Activated CD4-positive, alpha-beta T cell treated with anti-CD3 and anti-CD28 coated beads, Interleukin-2, Interleukin-6, amounts not matched to agents 100 ng/mL and 50 ng/mL, durations not matched to agents 16 hours and 8 hours (primary cell): ENCODE results near the gene SKOR2.

Experiments
- DNase-seq: peaks from one replicate; pipeline ENCODE4 v3.0.0-alpha.2; 2020

SKOR2 gene

DNA sequence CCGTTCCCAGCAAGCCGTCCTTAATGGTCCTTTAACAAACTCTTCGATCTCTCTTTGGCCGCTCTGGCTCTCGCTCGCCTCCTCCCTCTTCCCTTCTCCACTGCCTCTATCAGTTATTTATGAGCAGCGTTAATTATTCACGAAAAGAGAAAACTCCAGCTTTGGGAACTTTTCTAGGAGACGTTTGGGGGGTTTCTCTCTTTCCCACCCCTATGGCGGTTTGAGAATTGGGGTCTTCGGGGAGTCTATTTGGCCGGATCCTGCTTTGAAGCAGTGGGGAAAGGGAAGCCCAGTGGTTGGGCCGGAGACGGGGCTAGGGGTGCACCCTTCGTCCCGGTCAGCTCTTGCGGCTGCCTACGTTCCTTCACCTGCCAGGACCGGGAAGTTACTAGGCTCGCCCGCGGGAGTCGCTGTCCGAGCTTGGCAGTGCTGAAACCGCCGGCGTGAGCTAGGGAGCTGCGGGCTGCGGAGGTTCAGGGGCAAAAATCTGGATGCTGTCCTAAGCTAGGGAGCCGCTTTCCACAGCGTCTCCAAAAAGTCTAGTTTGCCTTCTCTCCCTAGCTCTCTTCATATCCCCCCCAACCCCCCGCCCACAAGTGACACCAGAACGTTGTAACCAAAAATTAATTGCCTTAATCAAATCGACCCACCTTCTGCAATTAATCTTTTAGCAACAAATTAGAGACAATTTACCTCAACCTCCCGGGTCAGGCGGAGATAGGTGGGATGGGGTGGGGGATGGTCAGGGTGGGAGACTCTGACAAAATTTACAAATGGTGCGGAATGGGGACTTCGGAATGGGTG, 8.9 kb upstream of the SKOR2 start:
- DNase-seq = peak; percentile 33

- peak; percentile 41 for DNase-seq
Measured at GRCh38 chr18:47254341-47254939, 3.0 kb upstream of the SKOR2 start.

GRCh38 chr18:47253101-47253654, 1.7 kb upstream of the SKOR2 start:
- DNase-seq = no peak

- DNase-seq = no peak
Measured at GRCh38 chr18:47250391-47251046, 941 bp downstream of the SKOR2 start.

- no peak for DNase-seq
Measured at GRCh38 chr18:47249314-47249981, 2.0 kb downstream of the SKOR2 start.

GRCh38 chr18:47248604-47249313, 2.7 kb downstream of the SKOR2 start:
- DNase-seq = no peak

DNA sequence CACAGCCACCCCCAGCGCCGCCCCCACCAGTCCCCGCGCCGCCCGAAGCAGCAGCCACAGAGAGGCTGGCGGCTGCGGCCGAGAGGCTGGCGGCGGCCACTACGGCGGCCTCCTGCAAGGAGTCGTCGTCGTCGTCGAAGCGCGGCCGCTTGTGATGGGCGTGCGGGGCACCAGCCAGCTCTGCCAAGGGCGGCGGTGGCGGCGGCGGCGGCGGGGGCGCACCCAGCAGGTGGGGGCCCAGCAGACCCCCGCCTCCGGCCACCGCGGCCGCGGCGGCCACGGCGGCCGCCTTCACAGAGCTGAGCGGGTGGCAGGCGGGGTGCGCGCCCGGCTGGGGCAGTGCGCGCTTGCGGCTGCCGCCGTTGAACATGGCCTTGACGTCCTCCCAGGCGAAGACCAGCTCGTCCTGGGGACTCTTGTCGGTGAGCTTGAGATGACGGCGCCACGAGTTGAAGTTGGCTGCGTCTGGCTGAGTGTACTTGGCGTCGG, 3.3 kb downstream of the SKOR2 start:
- no peak for DNase-seq

DNA sequence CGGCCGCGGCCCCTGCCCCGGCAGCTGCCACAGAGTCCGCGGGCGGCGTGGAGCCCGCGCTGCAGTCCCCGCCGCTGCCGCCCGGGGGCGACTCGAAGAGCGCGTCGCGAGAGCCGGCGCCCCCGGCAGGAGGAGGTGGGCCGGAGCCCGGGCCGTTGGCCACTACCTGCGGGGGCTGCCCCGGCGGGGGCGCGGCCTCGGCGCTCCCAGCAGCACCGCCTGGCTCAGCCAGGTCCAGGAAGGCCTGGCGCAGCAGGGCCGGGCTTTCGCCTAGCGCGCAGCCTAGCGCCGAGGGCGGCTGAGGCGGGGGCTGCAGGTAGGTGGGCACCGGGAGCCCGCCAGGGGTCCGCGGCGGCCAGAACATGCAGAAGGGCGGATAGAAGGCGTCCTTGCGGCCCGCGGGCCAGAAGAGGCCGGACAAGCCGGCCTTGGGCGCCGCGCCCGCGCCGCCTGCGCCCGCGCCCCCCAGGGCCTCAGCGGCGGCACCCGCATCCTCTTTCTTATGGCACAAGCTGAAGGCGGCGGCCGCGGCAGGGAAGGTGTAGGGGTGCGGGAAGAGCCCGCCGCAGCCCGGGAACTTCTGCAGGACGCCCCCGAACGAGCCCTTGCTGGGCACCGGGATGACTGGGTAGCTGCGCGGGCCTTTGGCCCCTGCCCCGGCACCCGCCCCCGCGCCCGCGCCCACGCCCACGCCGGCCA, 3.9 kb downstream of the SKOR2 start:
- DNase-seq = peak; percentile 25

- DNase-seq = no peak
Measured at GRCh38 chr18:47247036-47247415, 4.4 kb downstream of the SKOR2 start.

DNA sequence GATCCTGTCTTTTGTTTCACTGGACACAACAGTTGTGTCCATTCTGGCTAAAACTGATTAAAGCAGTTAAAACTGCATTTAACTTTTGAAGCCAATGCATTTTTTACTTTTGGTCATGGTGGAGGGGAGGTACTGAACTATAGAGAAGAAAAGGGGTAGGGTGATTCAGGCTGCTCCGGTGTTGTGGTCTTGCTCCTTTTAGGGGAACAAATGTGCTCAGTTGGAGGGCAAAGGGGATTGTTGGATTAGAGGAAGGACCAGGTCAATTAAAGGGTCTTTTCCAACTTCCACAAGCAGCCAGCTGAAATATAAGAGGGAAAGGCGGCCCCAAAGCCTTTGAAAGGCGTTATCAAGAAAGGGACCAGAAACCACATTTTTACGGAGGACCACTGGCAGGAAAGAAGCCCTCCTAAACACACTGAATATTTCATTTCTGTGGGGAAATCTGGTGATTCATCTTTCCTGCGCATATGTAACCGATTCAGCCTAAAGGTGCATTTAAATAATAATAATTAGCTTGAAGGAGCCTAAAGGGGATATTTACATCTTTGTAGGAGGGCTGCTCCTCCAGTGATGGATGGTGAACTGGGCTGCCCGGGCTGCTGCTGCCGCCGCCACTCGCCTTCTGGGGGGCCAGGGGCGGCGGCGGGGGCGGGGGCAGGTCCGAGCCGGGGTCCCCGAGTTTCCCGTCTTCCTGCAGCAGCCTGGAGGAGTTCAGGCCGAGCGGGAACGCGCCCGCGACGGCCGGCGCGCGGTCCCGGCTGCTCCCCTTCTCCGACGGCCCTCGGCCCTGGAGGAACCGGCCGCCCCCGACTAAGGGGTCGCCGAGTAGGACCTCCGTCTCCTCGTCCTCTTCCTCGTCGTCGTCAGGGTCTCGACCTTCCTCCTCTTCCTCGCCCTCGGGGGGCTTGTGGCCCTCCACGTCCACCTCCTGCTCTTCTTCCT, 5.2 kb downstream of the SKOR2 start:
- no peak for DNase-seq

- DNase-seq = no peak
Measured at GRCh38 chr18:47244086-47244485, 7.4 kb downstream of the SKOR2 start.

DNA sequence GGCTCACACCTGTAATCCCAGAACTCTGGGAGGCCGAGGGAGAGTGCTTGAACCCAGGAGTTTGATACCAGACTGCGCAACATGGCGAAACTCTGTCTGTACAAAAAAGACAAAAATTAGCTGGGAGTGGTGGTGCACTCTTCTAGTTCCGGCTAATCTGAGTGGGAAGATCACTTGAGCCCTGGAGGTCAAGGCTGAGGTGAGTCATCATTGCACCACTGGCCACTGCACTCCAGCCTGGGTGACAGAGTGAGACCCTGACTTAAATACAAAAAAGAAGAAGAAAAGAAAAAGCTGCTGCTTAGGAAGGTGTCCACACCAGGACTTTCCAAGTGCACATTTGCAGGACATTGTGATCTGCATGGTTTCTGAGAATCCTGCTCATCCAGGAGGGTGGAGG, 16.4 kb downstream of the SKOR2 start:
- DNase-seq = no peak

DNA sequence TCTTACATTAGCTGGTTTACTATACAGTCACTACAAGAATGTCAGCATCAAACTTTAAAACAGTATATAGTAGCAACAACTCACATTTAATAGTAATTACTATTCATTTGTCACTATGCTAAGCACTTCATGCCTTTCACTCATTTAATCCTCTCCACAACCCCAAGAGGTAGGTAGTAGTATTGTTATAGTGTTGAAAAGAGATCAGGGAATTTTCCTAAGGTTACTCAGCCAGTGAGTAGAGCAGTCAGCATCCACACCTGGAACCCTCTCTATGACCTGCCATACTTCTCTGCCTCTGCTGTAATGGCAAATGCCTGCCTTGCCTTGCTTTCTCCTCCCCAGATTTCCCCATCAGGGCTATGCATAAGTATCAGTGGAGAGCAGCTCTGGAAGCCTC, 24.8 kb downstream of the SKOR2 start:
- DNase-seq = no peak

- peak; percentile 52 for DNase-seq
Measured at GRCh38 chr18:47215554-47216138, 35.8 kb downstream of the SKOR2 start.

- no peak for DNase-seq
Measured at GRCh38 chr18:47209171-47209570, 42.3 kb downstream of the SKOR2 start.

DNA sequence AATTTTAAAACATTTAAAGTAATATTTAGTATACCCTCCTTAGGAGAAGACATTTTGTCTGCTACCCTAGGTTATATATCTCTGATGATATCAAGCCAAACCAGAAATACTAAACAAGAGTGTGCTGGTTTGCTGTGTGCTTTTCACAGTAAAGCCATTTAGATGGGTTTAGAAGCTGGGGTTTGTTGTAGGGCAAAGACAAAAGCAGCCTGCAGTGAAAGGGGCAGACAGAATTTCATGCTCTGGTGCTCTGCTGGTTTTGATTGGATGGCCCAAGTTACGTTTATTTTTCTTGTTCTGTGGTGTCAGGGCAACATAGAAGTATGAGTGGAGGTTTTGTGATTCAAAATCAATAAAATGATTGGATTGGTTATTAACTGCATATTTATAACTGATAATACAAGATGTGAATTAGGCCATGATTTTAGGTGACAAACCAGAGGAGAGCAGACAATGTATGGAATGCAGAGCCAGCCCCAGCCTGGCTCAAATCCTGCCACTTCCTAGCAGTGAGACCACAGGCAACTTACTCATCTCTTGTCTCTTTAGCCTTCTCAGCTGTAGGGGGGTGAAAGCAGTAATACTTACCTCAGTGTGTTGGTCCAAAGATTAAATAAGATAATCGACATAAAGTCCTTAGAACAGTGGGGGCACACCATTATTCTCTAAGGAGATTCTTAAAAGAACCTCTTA, 44.4 kb downstream of the SKOR2 start:
- DNase-seq = no peak

DNA sequence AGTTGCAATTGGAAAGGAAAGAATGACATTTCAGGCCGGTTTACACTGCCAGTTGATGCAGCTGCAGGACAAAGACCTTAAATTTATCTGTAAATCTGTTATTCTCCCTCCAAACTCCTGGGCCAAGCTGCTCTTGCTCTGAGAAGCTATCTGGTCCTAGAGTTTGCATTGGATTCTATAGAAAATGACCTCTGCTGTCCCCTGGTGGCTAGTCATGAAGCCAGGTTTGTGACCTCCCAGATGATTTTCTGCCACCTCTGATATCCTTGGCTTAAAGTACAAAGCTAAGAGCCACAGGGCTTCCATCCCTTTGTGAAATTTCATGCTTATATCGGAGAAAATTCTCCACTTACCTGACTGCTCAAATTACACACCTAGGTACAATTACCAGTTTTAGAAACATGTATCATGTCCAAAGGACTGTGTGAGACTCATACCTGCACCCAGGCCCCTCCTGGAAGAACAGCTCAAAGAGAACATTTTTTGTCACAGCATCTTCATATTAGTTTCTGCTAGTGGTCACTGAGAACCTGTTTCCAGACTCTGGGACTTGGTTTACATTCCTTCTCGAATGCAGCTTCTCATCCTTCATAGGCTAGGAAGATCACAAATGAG, 46.4 kb downstream of the SKOR2 start:
- DNase-seq = peak; percentile 49

- DNase-seq = no peak
Measured at GRCh38 chr18:47203626-47204464, 47.6 kb downstream of the SKOR2 start.
